WTC11 (cell line): ENCODE measurements around the gene RPTOR. TPM values are rescaled to one million over a fixed set of nuclear protein-coding genes. Genes with fewer than 3 reads are reported as not detected.

ENCODE experiments used
- ATAC-seq: fragments of 200-7000 bp; cut with Tn5 transposase; 2 replicates; pipeline ENCODE4 v1.10.0; 2021; ENCODE audit warnings: mild to moderate bottlenecking, moderate library complexity
- CTCF ChIA-PET: fragments of 300-600 bp; sonication (Branson Sonifier 250); formaldehyde crosslinking; loops from one replicate; lab custom pipeline; 2021; ENCODE audit warnings: antibody characterized with exemption; lab: Charles Lee
- POLR2A ChIA-PET: fragments of 350-600 bp; sonication (Branson Sonifier 250); formaldehyde crosslinking; loops from one replicate; lab custom pipeline; 2021; ENCODE audit warnings: antibody characterized with exemption; lab: Charles Lee
- DNase-seq: peaks from one replicate; pipeline ENCODE4 v3.0.0; 2021; ENCODE audit warnings: low spot score
- H3K27ac Mint-ChIP-seq: 2 replicates; pipeline ENCODE4 v1.8.0; 2021; ENCODE audit warnings: mixed read lengths
- H3K27me3 Mint-ChIP-seq: 2 replicates; pipeline ENCODE4 v1.8.0; 2021; ENCODE audit warnings: low read depth, mild to moderate bottlenecking, moderate library complexity, mixed read lengths
- H3K36me3 Mint-ChIP-seq: 2 replicates; pipeline ENCODE4 v1.8.0; 2021; ENCODE audit warnings: mixed read lengths
- H3K4me1 Mint-ChIP-seq: 2 replicates; pipeline ENCODE4 v1.8.0; 2022; ENCODE audit warnings: mixed read lengths
- H3K4me3 Mint-ChIP-seq: 2 replicates; pipeline ENCODE4 v1.8.0; 2021; ENCODE audit warnings: mild to moderate bottlenecking, moderate library complexity, mixed read lengths
- H3K9me3 Mint-ChIP-seq: 2 replicates; pipeline ENCODE4 v1.8.0; 2021; ENCODE audit warnings: mixed read lengths
- CREB1 ChIP-seq: sonication (generic); formaldehyde crosslinking; IDR thresholded peaks from 2 replicates; pipeline ENCODE4 v1.8.0; 2023; ENCODE audit warnings: mild to moderate bottlenecking, missing genetic modification reagents
- EMX1 ChIP-seq: fragments of 250-450 bp; sonication (Bioruptor Pico); IDR thresholded peaks from 2 replicates; pipeline ENCODE4 v1.8.0; 2021; ENCODE audit warnings: mild to moderate bottlenecking
- ERG ChIP-seq: fragments of 250-450 bp; sonication (Bioruptor Pico); IDR thresholded peaks from 2 replicates; pipeline ENCODE4 v1.8.0; 2021; ENCODE audit warnings: mild to moderate bottlenecking
- FOXP1 ChIP-seq: sonication (generic); formaldehyde crosslinking; IDR thresholded peaks from 2 replicates; pipeline ENCODE4 v1.8.0; 2022; ENCODE audit warnings: missing genetic modification reagents, mild to moderate bottlenecking, moderate library complexity, borderline replicate concordance
- RORB ChIP-seq: fragments of 250-450 bp; sonication (Bioruptor Pico); IDR thresholded peaks from 2 replicates; pipeline ENCODE4 v1.9.0; 2021; ENCODE audit warnings: mild to moderate bottlenecking
- SP1 ChIP-seq: sonication (generic); formaldehyde crosslinking; conservative IDR thresholded peaks from 2 replicates; pipeline ENCODE4 v1.8.1; 2022; ENCODE audit warnings: missing genetic modification reagents
- STAT6 ChIP-seq: sonication (generic); formaldehyde crosslinking; conservative IDR thresholded peaks from 2 replicates; pipeline ENCODE4 v1.8.1; 2023; ENCODE audit warnings: mild to moderate bottlenecking, low read depth, missing genetic modification reagents, moderate library complexity
- TCF7 ChIP-seq: sonication (generic); formaldehyde crosslinking; IDR thresholded peaks from 2 replicates; pipeline ENCODE4 v1.8.0; 2022; ENCODE audit warnings: mild to moderate bottlenecking, low read depth, missing genetic modification reagents, moderate library complexity
- USF2 ChIP-seq: sonication (generic); formaldehyde crosslinking; IDR thresholded peaks from 2 replicates; pipeline ENCODE4 v1.8.1; 2023; ENCODE audit warnings: mild to moderate bottlenecking, missing genetic modification reagents, moderate library complexity
- ZNF396 ChIP-seq: fragments of 250-450 bp; sonication (Bioruptor Pico); IDR thresholded peaks from 2 replicates; pipeline ENCODE4 v1.8.0; 2021; ENCODE audit warnings: mild to moderate bottlenecking, moderate library complexity, borderline replicate concordance
- ZNF425 ChIP-seq: fragments of 250-450 bp; sonication (Bioruptor Pico); conservative IDR thresholded peaks from 2 replicates; pipeline ENCODE4 v1.9.0; 2021; ENCODE audit warnings: mild to moderate bottlenecking
- total RNA-seq: library from RNA; stranded (reverse); gene quantifications from 3 replicates; pipeline ENCODE4 v1.2.3, GENCODE V29; 2021
- TF ChIP-seq, protein P1 (sequence below): sonication (generic); formaldehyde crosslinking; IDR thresholded peaks from 2 replicates; pipeline ENCODE4 v1.8.1; 2022; ENCODE audit warnings: low read depth, missing genetic modification reagents, borderline replicate concordance
- TF ChIP-seq, protein P2 (sequence below): sonication (generic); formaldehyde crosslinking; IDR thresholded peaks from 2 replicates; pipeline ENCODE4 v1.8.1; 2022; ENCODE audit warnings: missing genetic modification reagents, borderline replicate concordance
- TF ChIP-seq, protein P3 (sequence below): sonication (generic); formaldehyde crosslinking; IDR thresholded peaks from 2 replicates; pipeline ENCODE4 v1.8.1; 2023; ENCODE audit warnings: mild to moderate bottlenecking, moderate library complexity, missing genetic modification reagents
- TF ChIP-seq, protein P4 (sequence below): fragments of 250-450 bp; sonication (Bioruptor Pico); IDR thresholded peaks from 2 replicates; pipeline ENCODE4 v1.9.0; 2021; ENCODE audit warnings: mild to moderate bottlenecking, borderline replicate concordance

Gene RPTOR
- total RNA-seq, 1 experiment from 2014 or later: 41.0 TPM

DNA sequence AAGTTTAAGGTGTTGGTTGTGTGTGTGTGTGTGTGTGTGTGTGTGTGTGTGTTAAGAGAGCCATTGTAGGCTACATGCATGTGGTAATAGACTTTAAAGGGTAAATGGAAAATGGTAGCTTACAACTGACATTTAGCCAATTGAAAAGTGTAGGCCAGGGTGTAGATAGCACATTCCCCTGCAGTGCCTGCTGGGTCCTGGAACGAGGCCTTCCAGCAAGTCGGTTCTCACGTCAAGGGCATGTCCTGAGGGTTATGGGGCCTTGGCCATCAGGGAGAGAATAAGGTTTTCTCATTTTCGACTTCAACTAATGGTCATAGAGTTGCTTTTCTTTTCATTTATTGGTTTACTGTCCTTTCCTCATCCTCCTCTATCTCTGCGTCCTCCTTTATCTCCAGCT, 65.1 kb downstream of the RPTOR start:
- Mint-ChIP-seq H3K4me1 (peaks cover 12% of the 10 kb centered on the region), H3K4me3 (no peak overlapping the region), H3K27me3 (no peaks in the 10 kb centered on the region), H3K9me3 (no peaks in the 10 kb centered on the region), H3K27ac (no peak overlapping the region), H3K36me3 (no peaks in the 10 kb centered on the region)
- ATAC-seq: no peak
- CTCF ChIA-PET: interaction anchor here (1.5 kb wide), 1 partner anchor 40 kb away, joined by 3 read pairs; no protein-coding TSS in a partner anchor
- POLR2A ChIA-PET: no interaction called here
- no peak for DNase-seq
- TF ChIP-seq ZNF396 (CRISPR knock-in tag): no peak

DNA sequence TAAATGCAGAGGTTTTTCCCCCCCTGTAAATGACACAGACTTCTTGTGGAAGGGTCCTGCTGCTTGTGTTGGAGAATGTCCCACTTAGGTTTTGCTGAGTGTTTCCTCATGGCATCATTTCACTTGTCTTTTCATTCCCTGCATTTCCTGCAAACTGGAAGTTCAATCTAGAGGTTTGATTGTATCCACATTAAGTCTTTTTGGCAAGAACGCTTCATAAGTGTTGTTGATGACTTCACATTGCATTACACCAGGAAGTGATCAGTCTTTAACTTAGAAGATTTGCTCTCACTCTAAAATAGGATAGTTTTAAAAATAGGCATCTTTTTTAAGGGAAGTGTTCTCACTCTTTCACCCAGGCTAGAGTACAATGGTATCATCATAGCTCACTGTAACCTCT, 67.2 kb downstream of the RPTOR start:
- Mint-ChIP-seq H3K4me3 (no peak overlapping the region), H3K4me1 (peaks cover 19% of the 10 kb centered on the region), H3K27ac (no peak overlapping the region), H3K9me3 (no peaks in the 10 kb centered on the region), H3K27me3 (no peaks in the 10 kb centered on the region), H3K36me3 (no peaks in the 10 kb centered on the region)
- ChIA-PET POLR2A (interaction anchor here (0.6 kb wide), 1 partner anchor 266 kb away, joined by 3 read pairs; no protein-coding TSS in a partner anchor), CTCF (interaction anchor here (0.6 kb wide), 1 partner anchor 144 kb away, joined by 4 read pairs; no protein-coding TSS in a partner anchor)
- TF ChIP-seq SP1 (CRISPR knock-in tag): no peak
- TF ChIP-seq ZNF425 (CRISPR knock-in tag): no peak
- TF ChIP-seq, protein P1, sequence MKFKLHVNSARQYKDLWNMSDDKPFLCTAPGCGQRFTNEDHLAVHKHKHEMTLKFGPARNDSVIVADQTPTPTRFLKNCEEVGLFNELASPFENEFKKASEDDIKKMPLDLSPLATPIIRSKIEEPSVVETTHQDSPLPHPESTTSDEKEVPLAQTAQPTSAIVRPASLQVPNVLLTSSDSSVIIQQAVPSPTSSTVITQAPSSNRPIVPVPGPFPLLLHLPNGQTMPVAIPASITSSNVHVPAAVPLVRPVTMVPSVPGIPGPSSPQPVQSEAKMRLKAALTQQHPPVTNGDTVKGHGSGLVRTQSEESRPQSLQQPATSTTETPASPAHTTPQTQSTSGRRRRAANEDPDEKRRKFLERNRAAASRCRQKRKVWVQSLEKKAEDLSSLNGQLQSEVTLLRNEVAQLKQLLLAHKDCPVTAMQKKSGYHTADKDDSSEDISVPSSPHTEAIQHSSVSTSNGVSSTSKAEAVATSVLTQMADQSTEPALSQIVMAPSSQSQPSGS (CRISPR knock-in tag): no peak
- no peak for TF ChIP-seq RORB (CRISPR knock-in tag)
- TF ChIP-seq, protein P2, sequence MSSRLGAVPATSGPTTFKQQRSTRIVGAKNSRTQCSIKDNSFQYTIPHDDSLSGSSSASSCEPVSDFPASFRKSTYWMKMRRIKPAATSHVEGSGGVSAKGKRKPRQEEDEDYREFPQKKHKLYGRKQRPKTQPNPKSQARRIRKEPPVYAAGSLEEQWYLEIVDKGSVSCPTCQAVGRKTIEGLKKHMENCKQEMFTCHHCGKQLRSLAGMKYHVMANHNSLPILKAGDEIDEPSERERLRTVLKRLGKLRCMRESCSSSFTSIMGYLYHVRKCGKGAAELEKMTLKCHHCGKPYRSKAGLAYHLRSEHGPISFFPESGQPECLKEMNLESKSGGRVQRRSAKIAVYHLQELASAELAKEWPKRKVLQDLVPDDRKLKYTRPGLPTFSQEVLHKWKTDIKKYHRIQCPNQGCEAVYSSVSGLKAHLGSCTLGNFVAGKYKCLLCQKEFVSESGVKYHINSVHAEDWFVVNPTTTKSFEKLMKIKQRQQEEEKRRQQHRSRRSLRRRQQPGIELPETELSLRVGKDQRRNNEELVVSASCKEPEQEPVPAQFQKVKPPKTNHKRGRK (CRISPR knock-in tag): no peak
- TF ChIP-seq USF2 (CRISPR knock-in tag): no peak
- TF ChIP-seq EMX1 (CRISPR knock-in tag): no peak
- TF ChIP-seq TCF7: no peak
- TF ChIP-seq, protein P3, sequence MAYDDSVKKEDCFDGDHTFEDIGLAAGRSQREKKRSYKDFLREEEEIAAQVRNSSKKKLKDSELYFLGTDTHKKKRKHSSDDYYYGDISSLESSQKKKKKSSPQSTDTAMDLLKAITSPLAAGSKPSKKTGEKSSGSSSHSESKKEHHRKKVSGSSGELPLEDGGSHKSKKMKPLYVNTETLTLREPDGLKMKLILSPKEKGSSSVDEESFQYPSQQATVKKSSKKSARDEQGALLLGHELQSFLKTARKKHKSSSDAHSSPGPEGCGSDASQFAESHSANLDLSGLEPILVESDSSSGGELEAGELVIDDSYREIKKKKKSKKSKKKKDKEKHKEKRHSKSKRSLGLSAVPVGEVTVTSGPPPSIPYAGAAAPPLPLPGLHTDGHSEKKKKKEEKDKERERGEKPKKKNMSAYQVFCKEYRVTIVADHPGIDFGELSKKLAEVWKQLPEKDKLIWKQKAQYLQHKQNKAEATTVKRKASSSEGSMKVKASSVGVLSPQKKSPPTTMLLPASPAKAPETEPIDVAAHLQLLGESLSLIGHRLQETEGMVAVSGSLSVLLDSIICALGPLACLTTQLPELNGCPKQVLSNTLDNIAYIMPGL: no peak
- TF ChIP-seq, protein P4, sequence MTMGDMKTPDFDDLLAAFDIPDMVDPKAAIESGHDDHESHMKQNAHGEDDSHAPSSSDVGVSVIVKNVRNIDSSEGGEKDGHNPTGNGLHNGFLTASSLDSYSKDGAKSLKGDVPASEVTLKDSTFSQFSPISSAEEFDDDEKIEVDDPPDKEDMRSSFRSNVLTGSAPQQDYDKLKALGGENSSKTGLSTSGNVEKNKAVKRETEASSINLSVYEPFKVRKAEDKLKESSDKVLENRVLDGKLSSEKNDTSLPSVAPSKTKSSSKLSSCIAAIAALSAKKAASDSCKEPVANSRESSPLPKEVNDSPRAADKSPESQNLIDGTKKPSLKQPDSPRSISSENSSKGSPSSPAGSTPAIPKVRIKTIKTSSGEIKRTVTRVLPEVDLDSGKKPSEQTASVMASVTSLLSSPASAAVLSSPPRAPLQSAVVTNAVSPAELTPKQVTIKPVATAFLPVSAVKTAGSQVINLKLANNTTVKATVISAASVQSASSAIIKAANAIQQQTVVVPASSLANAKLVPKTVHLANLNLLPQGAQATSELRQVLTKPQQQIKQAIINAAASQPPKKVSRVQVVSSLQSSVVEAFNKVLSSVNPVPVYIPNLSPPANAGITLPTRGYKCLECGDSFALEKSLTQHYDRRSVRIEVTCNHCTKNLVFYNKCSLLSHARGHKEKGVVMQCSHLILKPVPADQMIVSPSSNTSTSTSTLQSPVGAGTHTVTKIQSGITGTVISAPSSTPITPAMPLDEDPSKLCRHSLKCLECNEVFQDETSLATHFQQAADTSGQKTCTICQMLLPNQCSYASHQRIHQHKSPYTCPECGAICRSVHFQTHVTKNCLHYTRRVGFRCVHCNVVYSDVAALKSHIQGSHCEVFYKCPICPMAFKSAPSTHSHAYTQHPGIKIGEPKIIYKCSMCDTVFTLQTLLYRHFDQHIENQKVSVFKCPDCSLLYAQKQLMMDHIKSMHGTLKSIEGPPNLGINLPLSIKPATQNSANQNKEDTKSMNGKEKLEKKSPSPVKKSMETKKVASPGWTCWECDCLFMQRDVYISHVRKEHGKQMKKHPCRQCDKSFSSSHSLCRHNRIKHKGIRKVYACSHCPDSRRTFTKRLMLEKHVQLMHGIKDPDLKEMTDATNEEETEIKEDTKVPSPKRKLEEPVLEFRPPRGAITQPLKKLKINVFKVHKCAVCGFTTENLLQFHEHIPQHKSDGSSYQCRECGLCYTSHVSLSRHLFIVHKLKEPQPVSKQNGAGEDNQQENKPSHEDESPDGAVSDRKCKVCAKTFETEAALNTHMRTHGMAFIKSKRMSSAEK (CRISPR knock-in tag): no peak
- no peak for TF ChIP-seq ERG (CRISPR knock-in tag)
- no peak for TF ChIP-seq FOXP1
- no peak for TF ChIP-seq CREB1 (CRISPR knock-in tag)
- no peak for TF ChIP-seq STAT6 (CRISPR knock-in tag)
- ATAC-seq (no peak), DNase-seq (no peak)
